EH (cell line): ENCODE data around the gene TAL1.
"Not testable (repeated sequence)": the region's sequence is repeated elsewhere in the genome, so short reads cannot be mapped to it uniquely, and the experiment has no call there.

Source experiments
- DNase-seq: peaks from one replicate; pipeline ENCODE4 v3.0.0-alpha.2; 2015; ENCODE audit warnings: low read depth

TAL1 gene

GRCh38 chr1:47232187-47232874 lies at the start of gene TAL1:
TAL1 (minus strand) TSS chr1:47232225; CDS start chr1:47225888, 6,337 bp downstream.
- DNase-seq: no peak

- DNase-seq: peak; percentile 26
Measured at GRCh38 chr1:47280142-47280541, 48.1 kb upstream of the TAL1 start.

- no peak for DNase-seq
Measured at GRCh38 chr1:47276850-47277249, 44.8 kb upstream of the TAL1 start.

- peak; percentile 32 for DNase-seq
Measured at GRCh38 chr1:47275811-47276210, 43.8 kb upstream of the TAL1 start.

- DNase-seq: not testable (repeated sequence)
Measured at GRCh38 chr1:47265529-47265928, 33.5 kb upstream of the TAL1 start.

- peak; percentile 53 for DNase-seq
Measured at GRCh38 chr1:47262787-47263413, 30.9 kb upstream of the TAL1 start.

- no peak for DNase-seq
Measured at GRCh38 chr1:47257224-47257623, 25.2 kb upstream of the TAL1 start.

GRCh38 chr1:47252795-47253194 lies 20.8 kb upstream of the TAL1 start:
- no peak for DNase-seq

GRCh38 chr1:47252369-47252768 lies 20.3 kb upstream of the TAL1 start:
- DNase-seq: no peak

GRCh38 chr1:47249755-47250154 lies 17.7 kb upstream of the TAL1 start:
- no peak for DNase-seq

- no peak for DNase-seq
Measured at GRCh38 chr1:47244339-47244862, 12.4 kb upstream of the TAL1 start.

GRCh38 chr1:47243910-47244309 lies 11.9 kb upstream of the TAL1 start:
- DNase-seq: no peak

GRCh38 chr1:47241114-47242113 lies 9.4 kb upstream of the TAL1 start:
- DNase-seq: no peak

GRCh38 chr1:47238935-47239592 lies 7.0 kb upstream of the TAL1 start:
- no peak for DNase-seq

- DNase-seq: no peak
Measured at GRCh38 chr1:47235806-47236205, 3.8 kb upstream of the TAL1 start.

- DNase-seq: no peak
Measured at GRCh38 chr1:47235241-47235681, 3.2 kb upstream of the TAL1 start.

GRCh38 chr1:47233186-47233585 lies 1.2 kb upstream of the TAL1 start:
- DNase-seq: no peak

GRCh38 chr1:47231301-47232186 lies 481 bp downstream of the TAL1 start:
- DNase-seq: peak; percentile 50

- DNase-seq: peak; percentile 17
Measured at GRCh38 chr1:47230692-47231300, 1.2 kb downstream of the TAL1 start.
